ENCODE measurements around the gene MAB21L3.
A peak's percentile ranks its signal among the peaks of the same experiment; 100 is the strongest.

The MAB21L3 gene

DNA sequence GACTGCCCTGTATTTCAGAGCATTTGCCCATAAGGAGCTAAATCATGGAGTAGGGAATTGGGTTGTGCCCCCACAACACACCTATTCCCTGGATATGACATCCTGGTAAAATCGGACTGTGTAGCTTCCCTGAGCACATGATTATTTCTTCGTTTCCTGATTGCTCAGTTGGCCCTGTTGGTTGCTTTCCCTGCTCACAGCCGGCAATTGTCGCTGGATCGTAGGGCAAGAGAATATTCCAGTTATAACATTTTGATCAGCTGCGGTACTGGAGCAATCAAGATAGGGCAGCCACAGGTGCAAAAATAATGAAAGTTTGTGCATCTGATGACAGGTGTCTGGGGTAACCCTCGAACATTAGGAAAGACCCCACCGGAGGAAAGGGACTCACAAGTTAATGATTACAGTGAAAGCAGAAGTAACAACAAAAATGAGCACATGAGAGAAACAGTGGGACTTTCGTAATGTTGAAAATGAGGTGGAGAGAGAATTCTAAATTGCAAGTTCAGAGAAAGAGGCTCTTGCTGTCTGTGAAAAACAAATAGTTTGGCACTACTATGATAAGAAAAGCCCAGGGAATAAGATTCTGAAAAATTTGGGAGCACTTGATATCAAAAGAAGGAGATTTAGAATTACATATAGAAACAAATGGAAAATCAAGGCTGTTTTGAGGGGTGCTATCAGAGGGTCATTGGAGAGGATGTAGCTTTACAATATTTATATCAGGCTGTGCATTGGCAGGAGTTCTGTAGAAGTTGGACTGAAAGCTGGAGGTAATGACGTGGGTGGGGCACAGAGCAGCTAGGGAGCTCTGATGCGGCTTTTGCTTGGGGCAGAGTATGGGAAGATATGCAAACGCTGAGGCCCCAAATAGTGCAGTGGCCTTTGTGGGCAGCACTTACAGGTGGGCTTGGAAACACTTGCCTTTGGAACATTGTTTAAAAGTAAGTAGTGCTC lies at the start of gene MAB21L3:
Gene MAB21L3 (plus strand): TSS at position 833 of the 957 bp plus-strand sequence. CDS start 1,217 bp downstream, outside the sequence.
- TF ChIP-seq, protein P1, sequence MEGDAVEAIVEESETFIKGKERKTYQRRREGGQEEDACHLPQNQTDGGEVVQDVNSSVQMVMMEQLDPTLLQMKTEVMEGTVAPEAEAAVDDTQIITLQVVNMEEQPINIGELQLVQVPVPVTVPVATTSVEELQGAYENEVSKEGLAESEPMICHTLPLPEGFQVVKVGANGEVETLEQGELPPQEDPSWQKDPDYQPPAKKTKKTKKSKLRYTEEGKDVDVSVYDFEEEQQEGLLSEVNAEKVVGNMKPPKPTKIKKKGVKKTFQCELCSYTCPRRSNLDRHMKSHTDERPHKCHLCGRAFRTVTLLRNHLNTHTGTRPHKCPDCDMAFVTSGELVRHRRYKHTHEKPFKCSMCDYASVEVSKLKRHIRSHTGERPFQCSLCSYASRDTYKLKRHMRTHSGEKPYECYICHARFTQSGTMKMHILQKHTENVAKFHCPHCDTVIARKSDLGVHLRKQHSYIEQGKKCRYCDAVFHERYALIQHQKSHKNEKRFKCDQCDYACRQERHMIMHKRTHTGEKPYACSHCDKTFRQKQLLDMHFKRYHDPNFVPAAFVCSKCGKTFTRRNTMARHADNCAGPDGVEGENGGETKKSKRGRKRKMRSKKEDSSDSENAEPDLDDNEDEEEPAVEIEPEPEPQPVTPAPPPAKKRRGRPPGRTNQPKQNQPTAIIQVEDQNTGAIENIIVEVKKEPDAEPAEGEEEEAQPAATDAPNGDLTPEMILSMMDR (IDR thresholded peaks at IDR 0.05; ENCODE audit: low read depth, low read length): no peak
- no peak for DNase-seq (ENCODE audit: extremely low read depth, low read depth)

DNA sequence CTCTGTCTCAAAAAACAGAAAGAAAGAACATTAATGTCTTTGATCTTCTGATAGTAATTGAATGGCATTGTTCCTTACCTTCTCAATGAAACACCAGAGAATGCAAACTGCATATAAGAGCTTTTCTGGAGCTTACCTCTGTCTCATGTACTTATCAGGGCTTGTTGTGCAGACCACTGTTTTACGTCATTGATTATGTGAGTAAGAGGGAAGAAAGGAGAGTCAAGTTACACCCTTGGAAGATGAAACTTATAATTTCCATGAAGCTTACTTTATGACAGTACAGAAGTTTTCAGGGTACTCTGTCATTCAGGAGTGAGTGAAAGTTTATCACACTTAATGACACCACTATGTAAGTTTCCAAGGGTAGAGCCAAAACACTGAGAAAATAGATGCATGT lies 49.0 kb upstream of the MAB21L3 start:
- DNase-seq (ENCODE audit: extremely low read depth, low read depth): no peak
- TF ChIP-seq, protein P1 (IDR thresholded peaks at IDR 0.05; ENCODE audit: low read depth, low read length): no peak

DNA sequence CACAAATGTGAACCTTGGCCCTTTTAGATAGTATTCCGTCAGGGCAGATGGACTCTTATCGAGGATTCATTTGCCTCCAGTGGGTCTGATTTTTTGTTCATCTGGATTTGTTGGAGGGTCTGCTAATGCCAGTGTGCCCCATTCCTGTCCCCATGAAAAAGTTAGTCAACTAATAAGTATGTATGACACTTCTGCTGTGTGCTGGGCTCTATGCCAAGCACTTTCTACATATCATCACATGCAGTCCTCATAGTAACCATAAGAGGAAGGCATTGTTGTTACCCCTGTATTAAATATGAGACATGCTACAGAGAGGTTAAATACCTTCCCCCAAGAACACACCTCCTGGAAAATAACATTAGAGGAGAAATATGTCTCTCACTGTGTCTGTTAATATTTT lies 46.6 kb upstream of the MAB21L3 start:
- TF ChIP-seq, protein P1 (IDR thresholded peaks at IDR 0.05; ENCODE audit: low read depth, low read length): no peak
- no peak for DNase-seq (ENCODE audit: extremely low read depth, low read depth)

DNA sequence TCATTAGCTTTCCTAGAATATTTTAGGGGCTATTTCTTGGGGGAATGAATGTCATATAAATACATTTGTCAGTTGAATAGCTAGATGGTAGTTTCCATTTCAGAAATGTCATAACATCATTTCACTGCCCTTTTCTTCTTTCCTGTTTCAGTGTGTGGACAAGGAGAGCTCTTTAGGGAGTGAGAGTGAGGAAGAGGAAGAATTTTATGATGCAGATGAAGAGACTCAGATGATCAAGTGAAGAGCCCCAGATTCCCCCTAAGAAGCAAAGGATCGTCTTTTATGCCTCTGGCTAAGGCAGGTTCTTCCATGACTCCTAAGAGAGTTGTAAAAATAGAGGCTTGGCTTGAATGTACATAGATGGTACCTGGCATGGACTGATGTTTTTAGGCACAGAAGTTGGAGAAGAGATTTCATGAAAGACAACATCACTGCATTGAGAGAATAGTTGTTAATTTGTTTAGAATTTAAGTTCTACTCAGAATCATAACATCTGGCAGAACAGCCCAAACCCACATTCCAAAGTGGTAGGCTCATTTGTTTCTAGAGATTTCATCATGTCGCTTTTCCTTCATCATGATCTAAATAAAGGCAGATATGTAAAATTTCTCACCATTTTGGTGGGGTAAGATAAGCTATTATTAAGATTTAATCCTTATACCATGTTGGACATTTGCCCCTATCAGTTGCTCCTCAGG lies 44.2 kb upstream of the MAB21L3 start:
- TF ChIP-seq, protein P1 (IDR thresholded peaks at IDR 0.05; ENCODE audit: low read depth, low read length): no peak
- DNase-seq (ENCODE audit: extremely low read depth, low read depth): peak; percentile 82

DNA sequence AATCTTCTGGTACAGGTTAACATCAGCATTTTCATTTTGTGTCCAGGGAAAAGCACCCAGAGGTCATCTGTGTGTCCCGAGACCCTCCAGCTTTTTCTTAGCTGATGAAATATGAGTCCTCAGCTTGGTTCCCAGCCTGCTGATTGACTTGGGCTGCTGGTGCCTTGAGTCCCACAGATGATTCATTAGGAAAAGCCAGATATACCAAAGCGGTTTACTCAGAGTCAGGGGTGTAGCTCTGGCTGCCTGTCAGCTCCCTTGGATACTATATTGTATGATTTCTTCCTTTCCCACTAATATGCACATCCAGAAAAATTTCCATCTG lies 43.7 kb upstream of the MAB21L3 start:
- TF ChIP-seq, protein P1 (IDR thresholded peaks at IDR 0.05; ENCODE audit: low read depth, low read length): no peak
- peak; percentile 89 for DNase-seq (ENCODE audit: extremely low read depth, low read depth)

DNA sequence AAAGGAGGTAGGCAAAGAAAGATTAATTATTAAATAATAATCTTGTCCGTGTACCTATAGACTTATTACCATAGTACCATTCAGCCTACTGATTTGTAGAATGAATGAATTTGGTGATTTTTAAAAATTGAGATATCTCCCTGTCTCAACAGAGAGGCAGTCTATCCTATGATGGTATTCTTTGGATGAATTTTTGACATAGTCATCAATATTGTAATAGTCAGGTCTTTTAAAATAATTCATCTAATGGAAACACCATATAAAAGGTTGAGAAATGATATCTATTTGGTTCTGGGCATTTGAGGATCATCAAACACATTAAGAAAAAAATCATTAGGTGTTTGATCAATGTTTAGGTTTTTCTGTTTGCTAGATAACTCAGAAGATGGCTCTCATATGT lies 35.6 kb upstream of the MAB21L3 start:
- no peak for DNase-seq (ENCODE audit: extremely low read depth, low read depth)
- TF ChIP-seq, protein P1 (IDR thresholded peaks at IDR 0.05; ENCODE audit: low read depth, low read length): no peak

DNA sequence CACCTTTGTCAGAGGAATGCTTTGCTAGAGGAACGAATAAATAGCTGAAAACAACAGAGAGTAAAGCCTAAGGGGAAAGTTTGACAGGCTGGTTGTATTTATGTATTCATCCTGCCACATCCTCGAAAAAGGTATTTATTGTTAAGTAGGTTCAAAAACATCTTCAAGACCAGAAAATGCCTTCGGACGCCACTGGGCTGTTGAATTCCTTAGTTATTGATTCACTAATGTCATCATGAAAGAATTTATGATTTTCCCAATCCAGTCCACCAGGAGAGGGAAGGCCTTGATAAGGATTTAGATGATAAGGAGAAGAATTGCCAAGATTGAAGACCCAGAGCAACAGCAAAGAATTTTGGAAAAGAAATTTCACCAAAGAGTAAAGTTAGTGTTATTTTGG lies 35.2 kb upstream of the MAB21L3 start:
- TF ChIP-seq, protein P1 (IDR thresholded peaks at IDR 0.05; ENCODE audit: low read depth, low read length): no peak
- no peak for DNase-seq (ENCODE audit: extremely low read depth, low read depth)
